Effector memory CD4-positive, alpha-beta T cell (primary cell): ENCODE measurements around the gene KCNN3.

ENCODE experiments used
- DNase-seq, 3 donors: peaks; one replicate each; pipeline ENCODE4 v3.0.0-alpha.2; 2020
- H3K27ac ChIP-seq: 2 replicates; pipeline ENCODE4 v1.7.0; 2013; ENCODE audit warnings: mild to moderate bottlenecking, low read length, moderate library complexity; ENCODE audit not compliant: insufficient read depth, poor library complexity, severe bottlenecking
- H3K27me3 ChIP-seq: replicated peaks from 2 replicates; pipeline ENCODE4 v1.7.0; 2013; ENCODE audit warnings: mild to moderate bottlenecking, low read length; ENCODE audit not compliant: insufficient read depth, control insufficient read depth, poor library complexity, severe bottlenecking
- H3K36me3 ChIP-seq: 2 replicates; pipeline ENCODE4 v1.7.0; 2013; ENCODE audit warnings: mild to moderate bottlenecking, low read length, moderate library complexity; ENCODE audit not compliant: control insufficient read depth, insufficient read depth
- H3K4me1 ChIP-seq: 2 replicates; pipeline ENCODE4 v1.7.0; 2013; ENCODE audit warnings: low read length, mild to moderate bottlenecking; ENCODE audit not compliant: control insufficient read depth, insufficient read depth, poor library complexity, severe bottlenecking
- H3K4me3 ChIP-seq: 2 replicates; pipeline ENCODE4 v1.7.0; 2013; ENCODE audit warnings: low read length, low read depth, mild to moderate bottlenecking; ENCODE audit not compliant: insufficient read depth, poor library complexity, severe bottlenecking
- H3K9me3 ChIP-seq: 2 replicates; pipeline ENCODE4 v1.7.0; 2013; ENCODE audit warnings: mild to moderate bottlenecking, low read length, moderate library complexity; ENCODE audit not compliant: control insufficient read depth

Gene KCNN3

DNA sequence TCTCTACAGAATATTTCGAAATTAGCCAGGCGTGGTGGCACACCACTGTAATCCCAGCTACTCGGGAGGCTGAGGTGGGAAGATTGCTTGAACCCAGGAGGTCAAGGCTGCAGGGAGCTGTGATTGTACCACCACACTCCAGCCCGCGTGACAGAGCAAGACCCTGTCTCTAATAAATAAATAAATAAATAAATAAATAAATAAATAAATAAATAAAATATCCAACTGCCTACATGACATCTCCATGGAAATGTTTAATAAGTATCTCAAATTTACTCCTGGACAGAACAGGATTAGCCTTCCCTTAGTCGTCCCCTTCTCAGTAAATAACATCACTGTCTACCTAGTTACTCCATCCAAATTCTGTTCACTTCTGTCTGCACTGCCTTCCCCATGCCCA lies 29.0 kb upstream of the KCNN3 start:
- no peak for DNase-seq
- Histone ChIP-seq H3K9me3 (no peaks in the 10 kb centered on the region), H3K4me3 (no peak overlapping the region), H3K4me1 (no peaks in the 10 kb centered on the region), H3K27me3 (no peaks in the 10 kb centered on the region), H3K36me3 (no peaks in the 10 kb centered on the region), H3K27ac (no peak overlapping the region)

DNA sequence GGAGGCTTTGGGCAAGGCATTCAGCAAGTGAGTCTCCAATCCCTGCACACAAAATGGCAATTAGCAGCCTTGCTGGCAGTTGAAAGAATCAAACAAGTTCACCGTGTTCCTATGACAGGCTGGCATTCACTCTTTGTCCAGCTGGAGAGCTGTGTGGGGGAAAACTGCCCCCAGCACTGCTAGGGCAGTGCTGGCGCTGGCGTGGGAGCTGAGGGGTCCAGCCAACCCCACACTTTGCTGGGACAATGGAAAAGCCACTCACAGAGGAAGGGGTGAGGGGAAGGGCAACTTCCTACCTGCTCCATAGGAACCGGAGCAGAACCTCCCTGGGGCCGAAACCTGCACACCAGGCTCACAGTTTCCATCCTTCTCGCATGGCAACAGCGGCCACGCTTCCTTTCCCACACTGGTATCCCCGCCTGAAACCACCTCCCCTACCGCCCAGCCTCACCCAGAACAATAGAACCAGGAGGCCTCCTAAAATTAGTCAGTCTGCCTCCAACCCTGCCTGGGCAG lies 26.7 kb upstream of the KCNN3 start:
- Histone ChIP-seq H3K9me3 (no peaks in the 10 kb centered on the region), H3K4me1 (no peaks in the 10 kb centered on the region), H3K27me3 (no peaks in the 10 kb centered on the region), H3K27ac (no peak overlapping the region), H3K4me3 (no peak overlapping the region), H3K36me3 (no peaks in the 10 kb centered on the region)
- DNase-seq, result no peak

DNA sequence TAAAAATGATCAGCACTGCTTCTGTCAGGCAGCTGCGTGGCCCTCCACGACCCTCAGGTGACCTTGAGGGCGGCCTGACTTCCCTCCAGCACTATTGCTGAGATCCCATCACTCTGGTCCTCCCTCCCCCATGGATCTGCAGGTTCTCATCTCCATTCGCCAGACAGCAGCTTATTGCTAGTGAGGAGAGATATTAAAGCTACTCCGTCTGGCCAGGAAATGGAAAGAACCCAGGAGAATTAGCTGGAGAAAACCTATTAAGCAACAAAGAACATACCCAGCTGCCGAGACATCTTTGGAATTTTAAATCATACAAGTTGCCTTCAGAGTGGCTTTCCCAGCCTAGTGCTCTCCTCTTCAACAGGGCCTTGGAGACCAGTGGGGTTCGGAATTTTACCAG lies 25.7 kb upstream of the KCNN3 start:
- Histone ChIP-seq H3K9me3 (no peaks in the 10 kb centered on the region), H3K27ac (no peak overlapping the region), H3K27me3 (no peaks in the 10 kb centered on the region), H3K4me1 (no peaks in the 10 kb centered on the region), H3K4me3 (no peak overlapping the region), H3K36me3 (no peaks in the 10 kb centered on the region)
- DNase-seq, result no peak

DNA sequence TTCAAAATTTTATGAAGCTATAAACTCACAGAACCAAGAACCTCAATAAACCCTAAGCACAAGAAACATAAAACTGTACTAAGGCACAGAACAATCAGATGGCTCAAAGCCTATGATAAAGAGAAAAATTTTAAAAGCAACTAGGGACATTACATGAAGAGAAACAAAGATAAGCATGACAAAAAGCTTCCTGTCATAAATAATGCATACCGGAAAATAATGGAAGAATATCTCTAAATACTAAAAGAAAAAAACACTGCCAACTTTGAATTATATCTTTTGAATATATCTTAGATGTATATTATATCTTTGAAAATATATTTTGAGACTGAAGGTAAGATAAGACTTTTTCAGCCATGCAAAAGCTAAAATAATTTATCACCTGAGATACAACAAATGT lies 21.4 kb upstream of the KCNN3 start:
- Histone ChIP-seq H3K4me1 (no peaks in the 10 kb centered on the region), H3K27ac (no peak overlapping the region), H3K4me3 (no peak overlapping the region), H3K9me3 (no peaks in the 10 kb centered on the region), H3K36me3 (no peaks in the 10 kb centered on the region), H3K27me3 (no peaks in the 10 kb centered on the region)
- no peak for DNase-seq

DNA sequence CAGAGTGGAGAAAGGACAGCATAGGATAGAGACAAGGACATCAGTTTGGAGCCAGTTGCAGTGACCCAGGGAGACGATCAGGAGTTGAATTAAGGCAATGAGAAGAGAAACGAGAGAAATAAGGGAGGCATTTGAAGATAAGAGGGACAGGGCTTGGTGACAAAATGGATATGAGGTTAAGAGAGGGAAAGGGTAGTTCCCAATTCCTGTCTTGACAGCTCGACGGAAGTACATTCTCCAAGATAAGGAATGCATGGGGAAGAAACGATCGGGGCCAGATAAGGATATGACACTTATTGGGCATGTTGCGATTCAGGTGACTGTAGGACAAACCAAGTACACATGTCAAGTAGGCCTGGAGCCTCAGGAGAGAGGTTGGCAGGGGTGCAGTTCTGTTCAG lies 18.7 kb upstream of the KCNN3 start:
- no peak for DNase-seq
- no peaks in the 10 kb centered on the region for H3K4me1 ChIP-seq
- H3K27ac ChIP-seq, result no peak overlapping the region
- H3K9me3 ChIP-seq, result no peaks in the 10 kb centered on the region
- no peaks in the 10 kb centered on the region for H3K27me3 ChIP-seq
- H3K36me3 ChIP-seq, result no peaks in the 10 kb centered on the region
- H3K4me3 ChIP-seq, result no peak overlapping the region

DNA sequence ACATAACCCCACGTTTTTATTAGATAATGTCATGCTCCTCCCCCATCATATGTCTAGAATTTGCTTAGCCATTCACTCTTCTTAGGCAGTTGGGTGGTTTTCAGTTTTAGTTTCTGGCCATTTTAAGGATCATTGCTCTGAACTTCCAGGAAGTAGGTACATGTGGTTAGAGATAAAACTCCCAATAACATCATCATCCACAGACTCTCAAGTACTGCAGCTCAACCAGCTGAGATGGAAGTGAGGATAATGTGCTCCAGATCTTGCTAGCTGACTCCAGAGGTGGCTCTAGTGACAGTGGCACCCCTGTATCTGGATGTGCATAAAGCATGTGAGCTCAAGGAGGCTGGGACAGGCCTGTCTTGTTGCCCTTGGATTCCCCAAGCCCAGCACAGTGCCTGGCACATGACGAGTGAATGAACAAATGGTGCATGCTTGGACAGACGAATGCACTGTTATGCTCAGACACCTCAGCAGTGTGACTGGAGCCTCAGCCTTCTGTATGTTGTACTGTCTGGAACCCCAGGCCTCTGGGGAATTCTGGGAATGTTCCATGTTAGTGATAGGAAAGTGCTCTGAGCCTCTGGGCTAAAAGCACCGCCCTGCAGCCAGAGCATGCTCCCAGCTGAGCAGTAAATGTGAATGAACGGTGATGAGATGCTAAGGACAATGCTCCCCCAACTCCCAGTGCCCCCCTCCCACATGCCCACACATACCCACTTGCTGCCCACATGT lies 16.4 kb upstream of the KCNN3 start:
- no peaks in the 10 kb centered on the region for H3K27me3 ChIP-seq
- DNase-seq, result no peak
- no peaks in the 10 kb centered on the region for H3K4me1 ChIP-seq

DNA sequence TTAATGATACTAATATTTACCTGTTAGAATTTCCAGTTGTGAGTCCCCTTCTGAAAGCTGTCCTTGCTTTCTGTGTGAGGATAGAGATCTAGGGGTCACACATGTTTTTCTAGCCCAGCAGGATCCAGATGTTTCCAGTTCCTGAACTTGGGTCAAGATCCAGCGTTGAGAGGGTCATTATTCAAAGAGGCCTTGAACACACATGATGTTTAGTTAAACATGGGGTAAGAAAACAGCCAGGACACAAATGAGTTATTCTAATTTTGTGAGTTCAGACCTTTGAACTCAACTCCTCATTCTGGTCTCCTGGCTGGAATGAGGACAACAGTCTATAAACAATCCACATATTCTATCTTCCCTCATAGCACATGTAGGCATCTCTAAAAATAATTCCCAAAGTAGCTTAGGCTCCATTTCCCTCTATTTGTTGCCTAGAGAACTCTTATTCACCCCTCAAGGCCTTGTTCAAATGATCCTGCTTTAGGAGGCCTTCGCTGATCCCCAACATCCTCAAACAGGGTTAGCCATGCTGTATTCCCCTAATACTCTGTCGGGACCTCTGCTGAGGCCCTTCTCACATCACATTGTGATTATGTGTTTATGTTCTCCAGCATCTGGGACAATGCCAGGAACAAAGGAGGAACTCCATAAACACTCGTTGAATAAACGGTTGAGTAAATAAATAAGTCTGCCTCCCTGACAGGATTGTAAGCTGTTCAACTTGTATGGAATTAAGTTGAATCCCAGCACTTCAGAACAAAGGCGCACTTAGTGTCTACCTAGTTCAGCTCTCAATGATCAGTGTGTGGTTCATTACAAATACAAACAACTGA lies 15.0 kb upstream of the KCNN3 start:
- H3K4me3 ChIP-seq, result no peak overlapping the region
- H3K27me3 ChIP-seq, result no peaks in the 10 kb centered on the region
- no peaks in the 10 kb centered on the region for H3K9me3 ChIP-seq
- no peaks in the 10 kb centered on the region for H3K4me1 ChIP-seq
- H3K36me3 ChIP-seq, result no peaks in the 10 kb centered on the region
- DNase-seq, result no peak
- no peak overlapping the region for H3K27ac ChIP-seq

More for the DNA sequence above, 16.4 kb upstream of the KCNN3 start:
- no peak overlapping the region for H3K27ac ChIP-seq
- no peaks in the 10 kb centered on the region for H3K9me3 ChIP-seq
- no peaks in the 10 kb centered on the region for H3K36me3 ChIP-seq
- H3K4me3 ChIP-seq, result no peak overlapping the region

DNA sequence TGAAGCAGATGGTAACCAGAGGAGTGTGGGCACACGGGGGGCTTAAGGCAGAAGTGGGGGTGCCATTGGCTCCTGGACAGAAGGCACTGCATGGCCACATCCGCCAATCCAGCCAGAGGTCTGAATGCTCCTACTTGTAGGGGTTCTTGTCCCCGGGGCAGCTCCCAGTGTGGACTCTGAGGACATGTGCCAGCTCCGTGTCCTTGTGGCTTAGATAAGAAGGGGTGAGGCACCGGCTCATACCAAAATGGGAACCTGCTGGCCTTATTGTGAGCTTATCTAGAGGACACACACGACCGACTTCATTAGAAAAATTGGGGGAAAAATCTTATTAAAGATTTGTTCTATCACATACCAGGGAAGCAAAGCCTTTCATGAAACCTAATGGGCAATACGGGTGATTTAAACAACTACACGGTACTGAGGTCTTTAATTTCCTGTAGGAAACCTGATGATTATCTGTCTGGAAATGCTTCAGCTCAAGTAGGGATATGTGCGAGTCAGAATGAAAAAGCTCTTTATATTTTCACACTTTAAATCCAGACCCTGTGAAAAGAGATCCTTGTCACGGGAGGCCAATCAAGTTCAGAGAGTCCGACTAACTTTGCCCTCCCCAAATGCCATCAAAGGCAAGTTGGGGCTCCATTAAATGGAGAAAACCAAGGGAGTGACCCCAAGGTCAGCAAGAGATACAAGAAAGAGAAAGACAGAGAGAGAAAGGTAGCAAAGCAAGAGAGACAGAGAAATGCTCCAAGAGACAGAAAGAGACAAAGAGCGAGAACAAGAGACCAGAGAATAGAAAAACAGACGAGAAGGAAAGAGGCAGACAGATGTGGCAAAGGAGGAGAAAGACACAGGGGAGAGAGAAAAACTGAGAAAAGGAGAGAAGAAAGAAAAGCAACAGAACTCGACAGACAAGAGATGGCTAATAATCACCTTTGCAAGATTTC lies 14.1 kb upstream of the KCNN3 start:
- Histone ChIP-seq H3K36me3 (no peaks in the 10 kb centered on the region), H3K27me3 (no peaks in the 10 kb centered on the region), H3K4me1 (no peaks in the 10 kb centered on the region), H3K9me3 (no peaks in the 10 kb centered on the region), H3K4me3 (no peak overlapping the region), H3K27ac (no peak overlapping the region)
- DNase-seq, result no peak

DNA sequence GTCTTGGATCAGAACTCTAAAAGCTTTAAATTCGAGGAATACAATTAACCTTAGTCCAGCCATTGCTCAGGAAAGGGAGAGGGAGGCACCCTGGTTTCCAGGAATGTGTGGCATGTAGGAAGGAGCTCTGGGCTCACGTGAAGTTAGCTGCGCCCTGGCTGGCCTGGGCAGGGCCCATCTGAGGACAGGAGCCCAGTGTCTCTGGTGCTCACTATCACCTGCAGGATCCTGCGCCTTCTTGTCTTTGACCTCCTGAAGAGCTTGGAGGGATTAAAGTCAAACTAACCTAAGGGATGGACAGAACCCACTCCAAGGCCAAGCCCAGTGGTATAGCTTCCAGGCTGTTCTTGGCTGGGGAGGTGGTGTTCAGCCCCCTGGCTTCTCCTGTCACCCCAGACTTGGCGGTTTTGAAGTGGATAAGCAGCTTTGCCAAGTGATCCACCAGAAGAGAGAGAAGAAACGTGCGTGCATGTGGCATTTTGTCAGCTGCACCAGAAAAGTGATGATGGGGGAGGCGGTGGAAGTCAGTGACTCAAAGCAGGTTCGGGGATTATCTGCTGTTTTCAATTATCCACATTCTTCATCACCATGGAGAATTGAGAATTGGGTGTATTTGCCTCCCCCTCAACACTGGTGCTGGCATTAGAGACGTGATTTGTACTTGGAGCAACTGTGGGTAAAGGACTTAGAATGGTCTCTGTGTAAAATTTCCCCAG lies 11.9 kb upstream of the KCNN3 start:
- no peak for DNase-seq
- no peak overlapping the region for H3K27ac ChIP-seq

More for the DNA sequence above, 11.9 kb upstream of the KCNN3 start:
- Histone ChIP-seq H3K4me1 (no peaks in the 10 kb centered on the region), H3K4me3 (no peak overlapping the region), H3K36me3 (no peaks in the 10 kb centered on the region), H3K27me3 (no peaks in the 10 kb centered on the region), H3K9me3 (no peaks in the 10 kb centered on the region)
